NCI-H2029 (cell line): ENCODE results near the gene FAH.
A peak's percentile ranks its signal among the peaks of the same experiment; 100 is the strongest.

Experiments used
- DNase-seq: peaks from one replicate; lab custom pipeline; 2025; lab: John Stamatoyannopoulos, UW

Gene FAH

GRCh38 chr15:80173022-80173759 is 20.4 kb downstream of the FAH start:
- peak; percentile 16 for DNase-seq

GRCh38 chr15:80174017-80174746 is 21.4 kb downstream of the FAH start:
- DNase-seq, result no peak

- DNase-seq, result no peak
These were observed 22.6 kb downstream of the FAH start for GRCh38 chr15:80175436-80175835.

- peak; percentile 19 for DNase-seq
These were observed 23.6 kb downstream of the FAH start for GRCh38 chr15:80176443-80176842.

- no peak for DNase-seq
These were observed 24.4 kb downstream of the FAH start for GRCh38 chr15:80177156-80177555.

GRCh38 chr15:80179025-80179759 is 26.4 kb downstream of the FAH start:
- no peak for DNase-seq

- no peak for DNase-seq
These were observed 27.1 kb downstream of the FAH start for GRCh38 chr15:80179935-80180334.

- DNase-seq, result no peak
These were observed 27.7 kb downstream of the FAH start for GRCh38 chr15:80180468-80180867.

GRCh38 chr15:80180986-80181385 is 28.2 kb downstream of the FAH start:
- DNase-seq, result no peak

GRCh38 chr15:80182611-80183261 is 29.9 kb downstream of the FAH start:
- no peak for DNase-seq

- DNase-seq, result no peak
These were observed 30.5 kb downstream of the FAH start for GRCh38 chr15:80183306-80183705.

GRCh38 chr15:80183886-80184285 is 31.1 kb downstream of the FAH start:
- DNase-seq, result no peak

- DNase-seq, result no peak
These were observed 31.8 kb downstream of the FAH start for GRCh38 chr15:80184554-80184953.

GRCh38 chr15:80185152-80185551 is 32.4 kb downstream of the FAH start:
- DNase-seq, result no peak

GRCh38 chr15:80186066-80186465 is 33.3 kb downstream of the FAH start:
- DNase-seq, result no peak

- DNase-seq, result no peak
These were observed 33.8 kb downstream of the FAH start for GRCh38 chr15:80186597-80186996.

- no peak for DNase-seq
These were observed 35.5 kb downstream of the FAH start for GRCh38 chr15:80188251-80188650.

- no peak for DNase-seq
These were observed 38.4 kb downstream of the FAH start for GRCh38 chr15:80191198-80191597.

- DNase-seq, result no peak
These were observed 39.2 kb downstream of the FAH start for GRCh38 chr15:80191897-80192595.

GRCh38 chr15:80194186-80194585 is 41.4 kb downstream of the FAH start:
- DNase-seq, result no peak

GRCh38 chr15:80194914-80195313 is 42.1 kb downstream of the FAH start:
- no peak for DNase-seq

- no peak for DNase-seq
These were observed 46.6 kb downstream of the FAH start for GRCh38 chr15:80199366-80199765.
